IPS-18c (cell line): Measurements from ENCODE around the gene GJD3.

ENCODE experiments used
- H3K4me3 ChIP-seq: 2 replicates; pipeline ENCODE4 v1.7.0; 2013; ENCODE audit warnings: low read depth, mild to moderate bottlenecking, low read length, moderate library complexity; ENCODE audit not compliant: insufficient read depth
- H3K9me3 ChIP-seq: one replicate; pipeline ENCODE4 v1.6.1; 2013; ENCODE audit warnings: mild to moderate bottlenecking, low read length, moderate library complexity; ENCODE audit not compliant: control insufficient read depth, insufficient read depth

GJD3 gene

DNA sequence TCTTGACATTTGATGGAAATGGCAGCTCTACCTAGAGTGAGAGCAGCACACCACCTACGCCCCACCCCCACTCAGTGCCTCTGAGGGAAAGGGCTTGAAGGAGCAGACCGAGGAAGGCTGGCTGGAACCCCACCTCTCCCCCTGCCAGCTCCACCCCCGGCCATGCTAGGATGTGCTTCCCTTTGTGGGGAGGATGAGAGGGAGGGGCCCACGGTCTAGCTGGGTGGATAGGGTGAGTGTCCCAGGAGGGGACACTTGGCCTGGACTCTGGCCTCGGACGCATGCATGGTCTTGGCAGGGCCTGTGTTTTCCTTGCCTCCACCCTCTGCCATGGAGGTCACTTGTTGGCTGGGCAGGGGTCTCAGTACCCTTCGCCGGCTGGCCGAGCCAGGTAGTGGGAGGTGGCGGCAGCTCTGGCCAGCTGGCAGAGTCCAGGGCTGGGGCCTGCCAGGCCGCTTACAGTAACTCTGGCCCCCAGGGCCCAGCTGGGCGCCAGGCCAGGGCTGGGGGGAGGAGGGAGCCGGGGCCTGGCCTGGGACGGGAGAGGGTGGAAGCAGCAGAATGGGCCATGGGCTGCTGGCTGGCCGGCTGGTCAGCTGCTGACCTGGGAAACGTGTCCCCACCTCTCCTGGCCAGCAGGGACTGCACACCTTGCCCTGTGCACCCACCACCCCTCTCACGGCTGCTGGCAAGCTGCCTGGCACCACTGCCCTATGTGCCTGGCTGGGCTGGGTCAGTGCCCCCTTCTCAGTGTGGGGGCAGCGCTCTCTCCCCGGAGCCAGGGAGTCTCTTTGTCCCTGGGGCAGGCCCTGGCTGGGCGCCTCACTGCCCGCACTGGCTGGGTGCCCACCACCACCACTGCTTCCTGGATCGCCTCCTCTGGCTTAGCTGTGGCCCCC is 32.5 kb downstream of the GJD3 start:
- Histone ChIP-seq H3K9me3 (no peaks in the 10 kb centered on the region), H3K4me3 (no peak overlapping the region)

DNA sequence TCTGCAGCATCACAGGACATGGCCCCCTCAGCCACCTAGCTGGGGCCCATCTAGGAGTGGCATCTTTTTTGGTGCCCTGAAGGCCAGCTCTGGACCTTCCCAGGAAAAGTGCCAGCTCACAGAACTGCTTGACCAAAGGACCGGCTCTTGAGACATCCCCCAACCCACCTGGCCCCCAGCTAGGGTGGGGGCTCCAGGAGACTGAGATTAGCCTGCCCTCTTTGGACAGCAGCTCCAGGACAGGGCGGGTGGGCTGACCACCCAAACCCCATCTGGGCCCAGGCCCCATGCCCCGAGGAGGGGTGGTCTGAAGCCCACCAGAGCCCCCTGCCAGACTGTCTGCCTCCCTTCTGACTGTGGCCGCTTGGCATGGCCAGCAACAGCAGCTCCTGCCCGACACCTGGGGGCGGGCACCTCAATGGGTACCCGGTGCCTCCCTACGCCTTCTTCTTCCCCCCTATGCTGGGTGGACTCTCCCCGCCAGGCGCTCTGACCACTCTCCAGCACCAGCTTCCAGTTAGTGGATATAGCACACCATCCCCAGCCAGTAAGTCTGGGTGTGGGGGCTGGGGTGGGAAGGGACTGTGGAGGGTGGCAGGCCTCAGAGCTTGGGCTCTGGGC is 33.6 kb downstream of the GJD3 start:
- H3K4me3 ChIP-seq = no peak overlapping the region
- no peaks in the 10 kb centered on the region for H3K9me3 ChIP-seq

DNA sequence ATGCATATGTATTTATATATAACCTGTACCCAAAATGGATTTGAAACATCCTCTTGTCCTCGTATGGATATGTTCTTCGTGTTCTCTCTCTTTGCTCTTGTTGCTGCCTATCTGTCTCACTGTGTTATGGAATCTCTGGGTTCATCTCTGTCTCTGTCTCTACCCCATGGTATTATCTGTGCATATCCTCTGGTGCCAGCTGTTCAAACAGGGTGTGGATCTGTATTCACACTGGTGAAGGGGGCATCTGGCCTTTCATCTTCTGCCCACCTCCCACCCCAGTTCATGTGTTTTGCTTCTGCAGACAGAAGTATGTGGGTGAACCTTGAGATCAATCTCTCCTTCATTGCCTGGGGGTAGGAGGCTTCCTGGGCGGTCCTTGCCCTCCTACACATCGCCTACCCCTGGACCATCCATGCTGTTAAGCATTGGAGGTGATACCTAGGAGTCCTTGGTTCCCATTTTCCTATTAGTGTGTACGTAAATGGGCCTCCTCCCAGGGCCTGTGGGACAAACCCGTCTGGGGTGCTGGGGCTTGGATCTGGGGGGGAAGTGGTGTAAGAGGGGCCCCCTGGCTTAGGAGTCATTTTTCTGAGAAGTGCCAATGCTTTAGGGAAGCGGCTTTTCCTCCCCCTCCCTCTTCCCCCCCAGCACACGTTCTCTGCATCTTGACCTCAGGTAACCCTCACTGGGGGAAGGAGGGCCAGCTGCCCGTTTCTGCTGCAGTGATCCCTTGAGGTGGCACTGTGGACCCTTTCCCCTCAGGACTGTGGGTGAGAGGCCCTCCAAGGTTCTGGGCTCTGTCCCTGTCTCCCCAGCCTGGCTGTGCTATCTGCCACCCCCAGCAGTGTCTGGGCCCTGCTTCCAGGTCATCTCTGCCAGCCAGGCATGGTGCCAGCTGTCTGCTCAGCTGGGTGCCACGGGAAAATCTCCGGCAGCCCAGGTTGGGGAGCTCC is 34.4 kb downstream of the GJD3 start:
- no peak overlapping the region for H3K4me3 ChIP-seq
- no peaks in the 10 kb centered on the region for H3K9me3 ChIP-seq

DNA sequence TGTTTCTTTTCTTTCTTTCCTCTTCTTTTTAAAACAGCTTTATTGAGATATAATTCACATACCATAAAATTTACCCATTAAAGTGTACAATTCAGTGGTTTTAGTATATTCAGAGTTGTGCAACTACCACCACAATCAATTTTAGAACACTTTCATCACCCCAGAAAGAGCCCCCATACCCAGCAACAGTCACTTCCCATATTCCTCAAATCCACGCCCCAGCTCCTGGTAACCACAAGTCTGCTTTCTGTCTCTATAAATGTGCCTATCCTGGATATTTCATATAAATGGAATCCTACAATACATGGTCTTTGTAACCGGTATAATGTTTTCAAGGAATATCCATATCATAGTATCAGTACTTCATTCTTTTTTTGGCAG is 36.2 kb downstream of the GJD3 start:
- Histone ChIP-seq H3K9me3 (no peaks in the 10 kb centered on the region), H3K4me3 (no peak overlapping the region)

DNA sequence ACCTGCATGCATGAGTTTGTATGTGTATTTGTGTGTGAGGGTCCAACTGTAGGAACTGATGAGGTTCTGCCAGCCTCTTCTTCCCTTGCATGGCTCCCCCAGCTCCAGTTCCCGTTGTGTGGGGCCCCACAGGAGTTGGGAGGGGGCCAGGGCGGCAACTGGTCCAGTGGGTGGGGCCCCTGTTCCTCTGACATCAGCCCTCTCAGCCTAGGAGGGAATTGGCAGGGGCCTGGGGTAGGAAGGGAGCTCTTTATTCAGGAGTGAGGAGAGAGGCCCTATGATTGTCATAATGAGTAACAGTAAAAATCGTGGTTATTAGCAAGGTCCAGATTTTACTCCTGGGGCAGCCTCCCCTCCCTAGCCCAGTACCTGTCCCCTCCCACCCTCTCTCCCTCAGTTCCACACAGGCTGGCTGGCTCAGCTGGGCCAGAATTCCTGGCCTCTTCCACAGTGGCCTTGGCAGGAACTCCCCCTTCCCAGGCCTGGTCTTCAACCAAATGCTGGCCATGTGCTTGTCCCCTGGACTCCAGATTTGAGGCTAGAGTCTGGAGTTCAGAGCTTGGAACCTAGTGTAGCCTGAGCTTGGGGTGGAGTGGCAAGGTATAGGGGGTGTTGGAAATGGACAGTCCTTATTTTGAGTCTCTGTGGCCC is 36.7 kb downstream of the GJD3 start:
- Histone ChIP-seq H3K4me3 (no peak overlapping the region), H3K9me3 (no peaks in the 10 kb centered on the region)

DNA sequence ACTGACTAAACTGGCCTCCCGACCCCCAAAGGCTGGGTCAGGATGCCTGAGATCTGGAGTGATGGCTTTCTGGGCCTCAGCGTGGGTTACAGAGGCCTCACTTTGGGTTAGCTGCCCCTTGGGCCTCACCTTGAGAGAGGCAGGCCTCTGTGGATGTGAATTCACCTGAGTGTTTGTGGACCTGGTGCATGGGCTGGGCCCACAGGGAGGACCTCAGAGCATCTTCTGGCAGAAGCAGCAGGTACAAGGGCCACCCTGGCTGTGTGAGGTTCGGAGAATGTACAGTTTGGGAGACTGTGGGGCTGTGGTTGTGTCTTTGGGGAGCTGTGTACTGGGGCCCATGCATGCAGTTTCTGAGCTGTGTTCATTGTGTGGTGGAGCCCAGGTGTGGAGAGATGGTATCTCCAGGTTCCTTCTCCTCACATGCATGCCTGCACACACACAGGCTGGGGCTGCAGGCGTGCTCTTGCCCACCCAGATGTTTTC is 37.2 kb downstream of the GJD3 start:
- Histone ChIP-seq H3K9me3 (no peaks in the 10 kb centered on the region), H3K4me3 (no peak overlapping the region)

DNA sequence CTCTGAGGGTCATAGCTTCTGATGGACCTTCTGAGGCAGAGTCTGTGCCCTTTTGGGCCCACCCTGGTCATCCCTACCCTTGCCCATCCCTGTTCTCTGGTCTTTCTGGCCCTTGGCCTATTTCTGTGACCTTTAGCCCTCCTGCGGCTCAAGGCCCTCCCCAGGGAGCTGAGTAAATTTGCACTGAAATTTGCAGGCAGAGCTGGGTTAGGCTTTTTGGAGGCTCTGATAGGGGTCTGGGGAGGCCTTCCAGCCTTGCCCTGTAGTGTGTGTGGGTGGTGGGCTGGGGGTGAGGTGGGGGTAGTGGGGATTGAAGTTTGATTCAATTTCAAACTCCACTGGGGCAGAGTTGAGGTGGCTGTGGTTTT is 37.7 kb downstream of the GJD3 start:
- Histone ChIP-seq H3K9me3 (no peaks in the 10 kb centered on the region), H3K4me3 (no peak overlapping the region)

DNA sequence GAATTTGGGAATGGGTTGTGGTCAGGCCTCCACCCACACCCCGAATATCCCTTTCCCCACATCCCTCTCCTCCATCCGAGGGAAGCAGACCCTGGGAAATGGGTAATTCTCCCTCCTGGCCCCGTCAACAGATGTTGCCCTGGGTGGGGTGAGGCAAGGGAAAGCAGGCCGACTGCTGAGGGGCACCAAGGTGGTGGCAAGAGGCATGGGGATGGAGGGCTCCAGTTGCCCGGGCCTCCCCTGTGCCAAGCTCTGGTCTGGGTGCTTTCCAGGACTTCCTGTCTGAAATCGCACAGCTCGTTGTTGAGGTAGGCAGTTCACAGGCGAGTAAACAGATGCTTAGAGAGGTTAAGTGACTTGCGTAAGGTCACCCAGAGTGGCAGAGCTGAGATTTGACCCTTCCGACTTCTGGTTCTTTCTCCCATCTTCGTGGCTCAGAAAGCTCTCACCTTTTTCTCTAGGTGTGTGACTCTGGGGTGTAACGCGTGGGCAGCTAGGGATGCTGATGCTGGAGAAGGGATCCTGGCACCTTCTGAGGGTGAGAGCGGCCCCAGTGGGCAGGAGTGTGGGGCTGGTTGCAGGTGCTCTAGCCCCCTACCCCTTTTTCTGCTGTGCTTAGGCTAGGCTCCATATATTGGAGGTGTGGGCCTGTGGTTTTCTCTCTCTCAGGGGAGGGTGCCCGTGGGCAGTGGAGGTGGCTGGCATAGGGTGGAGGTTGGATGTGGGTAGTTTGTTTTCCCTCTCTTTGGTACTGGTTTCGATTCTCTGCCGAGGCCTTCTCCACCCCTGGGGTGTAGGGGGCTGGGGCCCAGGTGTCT is 38.3 kb downstream of the GJD3 start:
- Histone ChIP-seq H3K4me3 (no peak overlapping the region), H3K9me3 (no peaks in the 10 kb centered on the region)

DNA sequence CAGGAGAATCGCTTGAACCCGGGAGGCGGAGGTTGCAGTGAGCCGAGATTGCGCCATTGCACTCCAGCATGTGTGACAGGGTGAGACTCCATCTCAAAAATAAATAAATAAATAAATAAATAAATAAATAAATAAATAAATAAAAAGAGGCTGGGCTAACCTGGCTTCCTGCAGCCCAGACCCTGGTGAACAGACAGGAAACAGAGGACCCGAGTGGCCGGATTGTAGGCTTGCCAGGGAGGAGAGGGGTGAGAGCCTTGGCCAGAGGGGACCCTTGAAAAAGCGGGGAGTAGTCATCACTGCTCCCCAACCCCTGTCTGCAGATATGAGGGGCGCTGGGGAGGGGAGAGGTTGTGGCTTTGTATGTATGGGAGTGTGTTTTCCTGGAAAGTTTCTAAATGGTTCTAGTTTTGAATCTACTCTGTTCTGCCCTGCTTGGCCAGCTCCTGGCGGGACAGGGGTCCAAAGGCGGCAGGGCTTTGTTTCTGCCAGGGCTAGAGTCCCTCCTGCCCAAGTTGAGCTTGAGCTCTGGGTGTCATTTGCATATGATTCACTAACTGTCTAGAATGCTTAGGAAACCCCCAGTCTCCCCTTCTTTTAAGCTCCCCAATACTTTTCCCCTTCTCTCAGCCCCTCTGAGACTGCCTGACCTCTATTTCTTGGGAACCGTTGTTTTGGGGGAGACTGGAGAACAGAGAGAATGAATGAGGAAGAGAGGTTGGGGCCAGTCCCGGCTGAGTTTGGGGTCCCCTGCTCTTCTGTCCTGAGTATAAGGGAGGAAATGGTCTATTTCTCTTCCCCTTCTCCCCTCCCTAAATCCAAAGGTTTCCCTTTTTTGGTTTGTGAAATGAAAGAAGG is 39.2 kb downstream of the GJD3 start:
- Histone ChIP-seq H3K4me3 (no peak overlapping the region), H3K9me3 (no peaks in the 10 kb centered on the region)

DNA sequence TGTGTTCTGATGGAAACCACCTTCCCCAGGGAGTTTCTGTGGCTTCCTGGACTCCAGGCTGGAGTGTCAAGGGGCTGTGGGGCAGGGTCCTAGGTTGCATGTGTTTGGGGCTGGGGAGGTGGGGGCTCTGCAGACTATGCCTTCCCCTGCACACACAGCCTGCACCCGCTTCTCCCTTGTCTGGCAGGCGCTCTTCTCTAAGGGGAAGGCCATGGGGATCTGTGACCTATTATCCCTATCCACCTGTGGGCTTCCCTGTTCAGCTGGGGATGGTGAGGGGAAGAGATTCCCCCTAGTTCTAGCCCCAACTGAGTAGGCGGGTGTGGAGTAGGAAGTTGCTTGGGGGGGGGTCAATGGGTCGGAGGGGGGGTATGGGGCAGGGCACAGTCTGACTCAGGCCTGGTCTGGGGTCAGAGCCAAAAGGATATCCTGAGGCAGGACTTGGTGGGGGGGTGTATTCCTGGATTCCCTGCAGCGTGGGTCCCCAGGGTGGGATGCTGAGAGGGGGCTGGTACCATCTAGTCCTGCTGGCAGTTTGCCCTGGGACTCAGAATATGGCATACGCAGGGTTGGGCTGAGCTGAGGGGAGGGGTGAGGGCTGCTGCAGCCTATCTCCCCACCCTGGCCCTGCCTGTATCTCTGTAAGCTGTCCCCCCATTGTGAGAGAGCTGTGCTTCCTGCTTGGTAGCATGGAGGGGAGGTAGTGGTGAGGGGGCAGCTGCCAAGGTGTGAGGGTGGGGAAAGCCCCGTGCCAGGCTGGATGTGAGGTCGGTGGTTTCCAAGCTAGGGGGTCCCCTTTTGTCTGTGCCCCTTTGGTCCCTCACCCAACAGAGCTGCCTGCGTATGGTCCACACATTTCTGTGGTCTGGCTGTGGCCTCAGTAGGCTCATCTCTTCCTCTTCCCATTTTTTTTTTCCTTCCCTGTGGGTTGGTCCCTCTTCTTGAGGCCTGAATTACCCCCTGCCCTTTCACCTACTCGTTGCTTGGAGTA is 40.9 kb downstream of the GJD3 start:
- Histone ChIP-seq H3K9me3 (no peaks in the 10 kb centered on the region), H3K4me3 (no peak overlapping the region; the same call in 1 of the 2 replicates)

DNA sequence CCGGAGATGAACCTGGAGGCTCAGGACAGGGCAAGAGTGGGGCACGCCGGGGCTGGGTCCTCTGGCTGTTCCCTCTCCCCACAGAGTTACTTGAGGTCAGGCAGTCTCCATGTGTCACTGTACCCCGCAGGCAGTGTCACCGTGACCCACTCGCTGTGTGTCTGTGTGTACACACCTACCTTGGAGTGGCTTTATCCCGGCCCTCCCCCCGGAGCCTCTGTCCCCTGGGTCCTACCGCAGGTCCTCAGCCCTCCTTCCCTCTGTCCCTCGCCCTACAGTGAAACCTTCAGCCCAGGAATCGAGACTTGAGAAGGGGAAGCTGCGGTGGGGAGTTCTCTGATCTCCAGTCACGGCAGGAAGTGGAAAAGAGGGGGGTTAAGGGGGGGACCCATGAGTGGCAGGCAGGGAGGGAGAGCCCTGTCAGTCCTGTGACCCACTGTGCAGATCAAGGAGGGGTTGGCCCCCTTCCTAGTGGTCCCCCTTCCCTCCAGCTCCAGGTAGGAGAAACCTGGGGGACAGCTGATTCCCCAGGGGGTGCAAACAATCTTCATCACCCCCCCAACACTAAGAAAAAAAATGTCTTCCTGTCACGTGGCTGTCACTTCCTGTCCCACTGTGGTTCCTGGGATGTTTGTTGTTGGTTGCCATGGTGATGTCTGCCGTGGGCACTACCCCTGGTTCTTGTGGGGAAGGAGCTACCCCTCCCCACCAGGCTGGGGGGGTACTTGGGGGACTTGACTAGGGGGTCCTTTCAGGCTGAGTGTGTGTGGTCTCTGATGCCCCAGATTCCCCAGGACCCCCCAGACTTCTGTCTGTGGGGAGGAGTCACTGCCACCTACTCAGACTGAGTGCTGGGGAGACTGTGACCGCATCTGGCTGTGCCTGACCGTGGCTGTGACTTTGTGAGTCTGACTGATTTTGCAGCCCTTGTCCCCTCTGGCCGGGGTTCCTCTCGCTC is 41.9 kb downstream of the GJD3 start:
- Histone ChIP-seq H3K4me3 (no peak overlapping the region), H3K9me3 (no peaks in the 10 kb centered on the region)

DNA sequence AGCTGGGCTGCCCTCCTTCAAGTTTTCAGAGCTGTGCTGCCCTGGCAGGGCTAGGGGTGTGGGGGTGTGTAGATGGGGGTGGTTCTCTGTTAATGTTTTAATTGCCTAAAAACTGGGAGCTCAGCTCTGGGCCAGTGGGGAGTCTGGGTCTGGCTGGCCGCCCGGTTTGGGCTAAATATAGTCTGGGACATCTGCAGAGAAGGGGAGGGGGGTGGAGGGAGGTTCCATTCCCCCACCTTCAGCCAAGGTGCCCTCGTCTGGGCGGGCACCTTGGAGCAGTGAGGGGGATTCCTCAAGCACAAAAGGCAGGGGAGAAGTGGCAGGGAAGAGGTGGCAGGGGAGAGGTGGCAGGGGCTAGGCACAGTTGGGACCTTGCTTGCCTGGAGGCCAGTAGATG is 42.6 kb downstream of the GJD3 start:
- H3K9me3 ChIP-seq = no peaks in the 10 kb centered on the region
- no peak overlapping the region for H3K4me3 ChIP-seq

DNA sequence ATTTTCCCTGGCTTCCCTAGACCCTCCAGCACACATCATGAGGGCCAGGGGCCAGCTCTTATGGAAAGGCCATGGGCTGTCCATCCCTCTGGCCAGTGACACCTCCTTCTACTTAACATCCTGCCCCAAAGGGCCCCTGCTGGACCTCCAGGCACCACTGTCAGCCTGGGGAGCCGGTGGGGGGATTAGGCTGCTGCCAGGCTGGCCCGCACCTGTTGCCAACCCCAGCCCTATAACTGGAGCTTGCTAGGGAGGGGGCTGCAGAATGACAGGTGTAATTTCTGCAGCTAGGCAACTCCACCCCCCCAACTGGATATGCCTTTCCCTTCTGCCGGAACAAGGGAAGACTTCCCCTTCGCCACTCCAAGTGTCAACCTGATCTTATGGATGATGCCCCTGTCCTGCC is 43.0 kb downstream of the GJD3 start:
- no peak overlapping the region for H3K4me3 ChIP-seq
- no peaks in the 10 kb centered on the region for H3K9me3 ChIP-seq
